Measurements from ENCODE around the gene GCN1. TPM values are rescaled to one million over a fixed set of nuclear protein-coding genes. Genes with fewer than 3 reads are reported as not detected.

GCN1 gene
- total and polyA plus RNA-seq, 2 donors (not counting 3 experiments of a cell fraction or from before 2014, with no cell fraction given), result 30.1 to 101 TPM

DNA sequence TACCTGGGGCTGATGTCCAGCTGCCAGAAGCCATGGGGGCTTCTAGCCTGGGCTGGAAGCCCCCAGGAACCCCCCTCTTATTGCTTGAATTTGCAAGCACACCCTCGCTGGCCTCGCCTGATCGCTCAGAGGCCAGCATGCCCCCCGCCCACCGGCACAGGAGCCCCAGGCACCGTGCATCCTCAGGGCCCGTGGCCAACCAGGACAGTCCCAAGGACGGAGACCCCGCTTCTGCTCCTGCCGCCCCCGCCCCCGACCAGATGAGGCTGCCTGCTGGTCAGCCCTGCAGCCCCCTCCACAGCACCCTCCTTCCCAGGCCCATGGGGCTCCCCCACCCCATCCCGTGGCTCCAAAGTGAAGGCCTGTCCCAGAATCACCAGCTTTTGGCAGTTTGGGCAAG is 99.2 kb downstream of the GCN1 start:
- no peak overlapping the region for H3K27ac ChIP-seq (ENCODE audit: insufficient read depth, low read depth, low read length)

More for the DNA sequence above, 99.2 kb downstream of the GCN1 start:
- FAIRE-seq (no peak), DNase-seq (ENCODE audit: low read depth, low spot score) (no peak)
- dilution Hi-C loops (cut with MboI; ENCODE audit: extremely low pct_ligation_motif_present, low sequenced_read_pairs), result no loop called here
- Histone ChIP-seq H3K4me3 (replicated peaks in 1 of 3; ENCODE audit: insufficient read depth in 1 of 3, low read depth in 1 of 3, low read length in 3 of 3) (no peak overlapping the region), H3K4me2 (ENCODE audit: insufficient read depth, low read length) (no peak overlapping the region), H3K79me2 (ENCODE audit: control insufficient read depth, insufficient read depth, low read length) (peaks cover 9% of the 10 kb centered on the region), H4K20me1 (replicated peaks; ENCODE audit: control insufficient read depth, extremely low read depth, insufficient read depth, low read length) (no peaks in the 10 kb centered on the region), H3K36me3 (ENCODE audit: control insufficient read depth in 2 of 2, extremely low read depth in 1 of 2, insufficient read depth in 2 of 2, low read length in 2 of 2) (peaks cover 5 to 31% of the 10 kb centered on the region in 2 experiments), H3K9me3 (replicated peaks; ENCODE audit: control insufficient read depth, insufficient read depth, low read length) (no peaks in the 10 kb centered on the region), H3K4me1 (ENCODE audit: control insufficient read depth, extremely low read depth, insufficient read depth, low read length) (no peaks in the 10 kb centered on the region), H3K27me3 (ENCODE audit: control insufficient read depth in 2 of 2, insufficient read depth in 2 of 2, low read length in 2 of 2) (no peaks in the 10 kb centered on the region), H3K9me1 (replicated peaks; ENCODE audit: control insufficient read depth, extremely low read depth, insufficient read depth, low read length) (no peaks in the 10 kb centered on the region), H2AFZ (ENCODE audit: low read depth, low read length) (no peak overlapping the region), H3K9ac (replicated peaks; ENCODE audit: extremely low read depth, insufficient read depth, low read length) (no peak overlapping the region)
- TF ChIP-seq MYC (IDR thresholded peaks at IDR 0.05; ENCODE audit: low read depth, low read length) (no peak), POLR2AphosphoS5 (IDR thresholded peaks at IDR 0.05; ENCODE audit: insufficient read depth, low read depth, low read length) (no peak), CTCF (IDR thresholded peaks at IDR 0.05; ENCODE audit: extremely low read depth in 1 of 2, insufficient read depth in 1 of 2, low read depth in 1 of 2, low read length in 2 of 2) (no peak), JUN (IDR thresholded peaks at IDR 0.05; ENCODE audit: borderline replicate concordance, insufficient read depth, insufficient read length, low read depth) (no peak), GATA2 (IDR thresholded peaks at IDR 0.05; ENCODE audit: insufficient read depth, insufficient read length, low read depth, low read length) (no peak), EZH2 (IDR thresholded peaks at IDR 0.05; ENCODE audit: borderline replicate concordance, low read depth, low read length, severe bottlenecking) (no peak), POLR2A (IDR thresholded peaks at IDR 0.05; ENCODE audit: low read depth, low read length) (no peak), FOS (IDR thresholded peaks at IDR 0.05; ENCODE audit: borderline replicate concordance, insufficient read depth, low read length) (no peak)
- TF ChIP-seq, protein P1, sequence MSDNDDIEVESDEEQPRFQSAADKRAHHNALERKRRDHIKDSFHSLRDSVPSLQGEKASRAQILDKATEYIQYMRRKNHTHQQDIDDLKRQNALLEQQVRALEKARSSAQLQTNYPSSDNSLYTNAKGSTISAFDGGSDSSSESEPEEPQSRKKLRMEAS (IDR thresholded peaks at IDR 0.05; ENCODE audit: insufficient read depth, insufficient read length), result no peak
- BruUV-seq (replicated peaks), result no TSS peak
- CTCF ChIA-PET, result no interaction called here
- intact Hi-C loops (cut with micrococcal nuclease), result no loop called here
- POLR2A ChIA-PET, result no interaction called here

Measured in endothelial cell of umbilical vein (primary cell).